Measurements from ENCODE around the gene ADAM17. TPM values are rescaled to one million over a fixed set of nuclear protein-coding genes. Genes with fewer than 3 reads are reported as not detected.
"Not testable (repeated sequence)": the region's sequence is repeated elsewhere in the genome, so short reads cannot be mapped to it uniquely, and the experiment has no call there.

Gene ADAM17
- total RNA-seq, 1 donor, result 59.2 TPM

GRCh38 chr2:9525266-9525665, 30.4 kb downstream of the ADAM17 start:
- no peak for DNase-seq (ENCODE audit: low read depth)
- TF ChIP-seq CTCF (IDR thresholded peaks at IDR 0.05; ENCODE audit: insufficient read depth, low read depth, low read length), result no peak
- H3K4me3 ChIP-seq (ENCODE audit: low read depth, low read length), result no peak overlapping the region

- DNase-seq (ENCODE audit: low read depth), result no peak
Measured at GRCh38 chr2:9524291-9524690, 31.3 kb downstream of the ADAM17 start.

GRCh38 chr2:9519250-9519649, 36.4 kb downstream of the ADAM17 start:
- DNase-seq (ENCODE audit: low read depth), result no peak
- no peak for TF ChIP-seq CTCF (IDR thresholded peaks at IDR 0.05; ENCODE audit: insufficient read depth, low read depth, low read length)
- no peak overlapping the region for H3K4me3 ChIP-seq (ENCODE audit: low read depth, low read length)

More at GRCh38 chr2:9524291-9524690, 31.3 kb downstream of the ADAM17 start:
- H3K4me3 ChIP-seq (ENCODE audit: low read depth, low read length), result no peak overlapping the region
- TF ChIP-seq CTCF (IDR thresholded peaks at IDR 0.05; ENCODE audit: insufficient read depth, low read depth, low read length), result no peak

GRCh38 chr2:9518780-9519179, 36.9 kb downstream of the ADAM17 start:
- H3K4me3 ChIP-seq (ENCODE audit: low read depth, low read length), result no peak overlapping the region
- no peak for DNase-seq (ENCODE audit: low read depth)
- TF ChIP-seq CTCF (IDR thresholded peaks at IDR 0.05; ENCODE audit: insufficient read depth, low read depth, low read length), result no peak

- no peak for DNase-seq (ENCODE audit: low read depth)
- no peak for TF ChIP-seq CTCF (IDR thresholded peaks at IDR 0.05; ENCODE audit: insufficient read depth, low read depth, low read length)
- no peak overlapping the region for H3K4me3 ChIP-seq (ENCODE audit: low read depth, low read length)
Measured at GRCh38 chr2:9518163-9518562, 37.5 kb downstream of the ADAM17 start.

- DNase-seq (ENCODE audit: low read depth), result no peak
- H3K4me3 ChIP-seq (ENCODE audit: low read depth, low read length), result no peak overlapping the region
- no peak for TF ChIP-seq CTCF (IDR thresholded peaks at IDR 0.05; ENCODE audit: insufficient read depth, low read depth, low read length)
Measured at GRCh38 chr2:9517118-9517782, 38.4 kb downstream of the ADAM17 start.

GRCh38 chr2:9513946-9514345, 41.7 kb downstream of the ADAM17 start:
- DNase-seq (ENCODE audit: low read depth); H3K4me3 ChIP-seq (ENCODE audit: low read depth, low read length): not testable (repeated sequence)
